Activated T-cell treated with anti-CD3 and anti-CD28 coated beads, Interleukin-2, amount 50 U/mL, for 48 hours (primary cell): ENCODE measurements around the gene KNTC1.
"Not testable (repeated sequence)": the region's sequence is repeated elsewhere in the genome, so short reads cannot be mapped to it uniquely, and the experiment has no call there.

ENCODE experiments used
- DNase-seq, 2 experiments: peaks; one replicate each; pipeline ENCODE4 v3.0.0-alpha.2; 2020

KNTC1 gene

GRCh38 chr12:122653291-122653690, 126.2 kb downstream of the KNTC1 start:
- not testable (repeated sequence) for DNase-seq

DNA sequence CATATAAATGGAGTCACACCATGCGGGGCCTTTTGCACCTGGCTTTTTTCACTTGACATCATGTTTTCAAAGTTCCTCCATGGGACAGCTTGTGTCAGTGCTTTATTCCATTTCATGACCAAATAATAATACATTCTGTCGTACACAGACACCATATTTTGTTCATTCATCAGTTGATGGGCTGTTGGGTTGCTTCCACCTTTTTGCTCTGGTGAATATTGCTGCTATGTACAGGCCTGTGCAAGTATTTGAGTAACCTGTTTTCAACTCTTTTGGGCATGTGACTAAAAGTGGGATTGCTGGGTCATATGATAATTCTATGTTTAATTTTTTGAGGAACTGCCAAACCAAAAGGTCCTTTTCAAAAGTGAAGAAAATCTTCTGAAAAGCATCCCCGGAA, 129.2 kb downstream of the KNTC1 start:
- no peak for DNase-seq

DNA sequence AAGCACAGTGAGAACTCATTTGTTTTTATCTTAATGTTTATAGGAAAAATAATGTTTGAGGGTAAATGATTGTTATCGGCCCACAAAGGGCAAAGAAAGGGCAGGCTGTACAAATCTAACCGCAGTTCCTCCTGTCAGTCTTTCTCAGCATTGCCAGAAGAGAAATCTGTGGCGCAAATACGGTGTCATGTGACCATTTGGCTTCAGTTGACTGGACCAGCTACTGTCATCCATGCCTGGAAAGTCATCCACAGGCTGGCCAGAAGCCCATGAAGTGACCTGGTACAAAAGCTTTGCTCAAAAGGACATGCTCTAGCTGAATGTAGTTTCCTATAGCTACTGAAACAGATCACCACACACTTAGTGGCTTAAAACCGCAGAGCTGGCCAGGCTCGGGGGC, 132.5 kb downstream of the KNTC1 start:
- no peak for DNase-seq

DNA sequence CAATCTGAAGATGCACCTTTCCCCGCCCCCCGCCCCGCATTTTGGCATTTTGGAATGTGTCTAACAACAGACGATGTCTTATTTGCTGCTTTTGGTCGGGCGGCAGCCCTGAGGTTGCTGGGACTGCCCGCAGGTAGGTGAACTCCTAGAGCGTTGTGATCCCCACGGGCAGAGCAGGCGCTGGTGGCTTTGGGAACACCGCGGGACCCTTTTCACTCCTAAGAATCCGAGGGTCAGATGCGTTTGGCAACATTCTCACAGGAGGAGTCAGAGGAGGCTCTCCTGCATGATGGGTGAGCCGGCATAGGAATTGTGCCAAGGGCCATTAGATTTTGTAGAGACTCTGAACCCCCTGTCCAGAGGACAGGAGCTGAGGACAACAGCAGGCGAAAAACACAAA, 134.2 kb downstream of the KNTC1 start:
- no peak for DNase-seq

- DNase-seq, result no peak
These were observed 134.9 kb downstream of the KNTC1 start for GRCh38 chr12:122661938-122662337.

DNA sequence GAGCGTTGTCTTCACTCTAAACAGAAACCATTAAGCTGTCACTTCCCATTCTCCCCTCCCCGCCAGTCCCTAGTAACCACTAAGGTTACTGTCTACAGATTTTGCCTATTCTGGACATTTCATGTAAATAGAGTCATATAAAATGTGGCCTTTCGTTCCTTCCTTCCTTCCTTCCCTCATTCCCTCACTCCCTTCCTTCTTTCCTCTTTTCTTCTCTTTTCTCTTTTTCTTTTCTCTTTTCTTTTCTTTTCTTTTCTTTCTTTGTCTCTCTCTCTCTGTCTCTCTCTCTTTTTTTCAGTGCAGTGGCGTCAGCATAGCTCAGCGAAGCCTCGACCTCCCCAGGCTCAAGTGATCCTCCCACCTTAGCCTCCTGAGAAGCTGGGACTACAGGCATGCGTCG, 138.3 kb downstream of the KNTC1 start:
- no peak for DNase-seq

DNA sequence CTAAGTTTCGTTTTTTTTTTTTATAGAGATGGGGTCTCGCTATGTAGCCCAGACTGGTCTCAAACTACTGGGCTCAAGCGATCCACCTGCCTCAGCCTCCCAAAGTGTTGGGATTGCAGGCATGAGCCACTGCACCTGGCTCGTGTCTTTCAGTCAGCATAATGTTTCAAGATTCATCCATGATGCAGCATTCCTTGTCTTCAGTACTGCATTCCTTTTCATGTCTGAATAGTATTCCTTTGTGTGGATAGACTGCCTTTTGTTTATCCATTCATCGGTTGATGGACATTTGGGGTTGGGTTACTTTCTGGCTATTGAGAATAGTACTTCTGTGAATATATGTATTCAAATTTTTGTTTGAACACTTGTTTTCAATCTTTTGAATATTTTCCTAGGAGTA, 138.7 kb downstream of the KNTC1 start:
- no peak for DNase-seq

DNA sequence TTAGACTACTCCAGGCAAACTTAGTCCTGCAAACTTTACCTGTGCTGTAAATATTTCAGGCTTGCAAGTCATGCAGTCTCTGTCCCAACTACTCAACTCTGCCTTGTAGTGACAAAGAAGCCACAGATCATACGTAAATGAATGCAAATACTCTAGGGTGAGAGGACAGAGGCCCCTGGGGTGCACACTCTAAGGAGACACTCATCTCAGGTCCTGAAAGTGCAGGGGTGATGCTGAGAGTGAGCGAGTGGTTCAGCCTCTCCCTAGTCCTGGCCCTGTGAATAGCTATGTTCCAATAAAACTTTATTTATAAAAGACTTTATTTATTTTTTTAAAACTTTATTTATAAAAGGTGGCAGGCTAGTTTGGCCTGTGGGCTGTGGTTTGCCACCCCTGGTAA, 141.2 kb downstream of the KNTC1 start:
- no peak for DNase-seq

- DNase-seq, result no peak
These were observed 142.5 kb downstream of the KNTC1 start for GRCh38 chr12:122669397-122670070.

- DNase-seq, result no peak
These were observed 145.5 kb downstream of the KNTC1 start for GRCh38 chr12:122672515-122672914.
